Panc1 (cell line): ENCODE results near the gene PKD2. TPM values are rescaled to one million over a fixed set of nuclear protein-coding genes. Genes with fewer than 3 reads are reported as not detected.

Experiments used
- ATAC-seq: fragments of 200-7000 bp; cut with Tn5 transposase; 2 replicates; pipeline ENCODE4 v1.9.1; 2020; ENCODE audit warnings: mild to moderate bottlenecking, moderate library complexity
- BruUV-seq: library from RNA; stranded (reverse); fragments of 400-500 nt; replicated peaks from 2 replicates; lab custom pipeline; 2021; lab: Mats Ljungman, UMichigan
- CTCF ChIA-PET: fragments of 300-600 bp; sonication (Branson Sonifier 250); formaldehyde crosslinking; loops from one replicate; lab custom pipeline; 2022; ENCODE audit warnings: antibody characterized with exemption; lab: Charles Lee
- POLR2A ChIA-PET: fragments of 300-600 bp; sonication (Branson Sonifier 250); formaldehyde crosslinking; loops from one replicate; lab custom pipeline; 2022; ENCODE audit warnings: antibody characterized with exemption; lab: Charles Lee
- DNase-seq: peaks from one replicate; pipeline ENCODE4 v3.0.0-alpha.2; 2010; ENCODE audit warnings: low read depth, low spot score
- H3K27ac ChIP-seq: 2 replicates; pipeline ENCODE4 v1.5.1; 2011; ENCODE audit warnings: mild to moderate bottlenecking, low read length, inconsistent platforms
- H3K27me3 ChIP-seq: fragments of 200-500 bp; sonication (Bioruptor generic); 2 replicates; pipeline ENCODE4 v1.6.0; 2014; ENCODE audit warnings: low read length, inconsistent platforms; ENCODE audit not compliant: control insufficient read depth, insufficient read depth
- H3K36me3 ChIP-seq: fragments of 200-500 bp; sonication (Bioruptor generic); 2 replicates; pipeline ENCODE4 v1.5.1; 2014; ENCODE audit warnings: inconsistent platforms, mild to moderate bottlenecking, low read length, moderate library complexity; ENCODE audit not compliant: control insufficient read depth, insufficient read depth
- H3K4me1 ChIP-seq: 2 replicates; pipeline ENCODE4 v1.5.1; 2011; ENCODE audit warnings: inconsistent platforms, mild to moderate bottlenecking, low read length, moderate library complexity; ENCODE audit not compliant: control insufficient read depth, insufficient read depth
- H3K4me3 ChIP-seq, 2 experiments: 2 replicates each; pipeline ENCODE4 v1.5.1; 2011 to 2012; ENCODE audit warnings: low read depth in 2 of 2, low read length in 2 of 2, mild to moderate bottlenecking in 2 of 2, inconsistent platforms in 1 of 2, moderate library complexity in 1 of 2
- H3K9me3 ChIP-seq: fragments of 200-500 bp; sonication (Bioruptor generic); 2 replicates; pipeline ENCODE4 v1.5.1; 2014; ENCODE audit warnings: low read depth, mild to moderate bottlenecking, inconsistent platforms, low read length, moderate library complexity; ENCODE audit not compliant: control insufficient read depth, insufficient read depth
- CTCF ChIP-seq: fragments of 450-650 bp; IDR thresholded peaks from 2 replicates; pipeline ENCODE4 v1.5.1; 2017; ENCODE audit warnings: mild to moderate bottlenecking
- POLR2AphosphoS5 ChIP-seq: IDR thresholded peaks from 2 replicates; pipeline ENCODE4 v1.6.1; 2012; ENCODE audit warnings: mild to moderate bottlenecking, low read depth, low read length, moderate library complexity
- REST ChIP-seq, 2 experiments: IDR thresholded peaks; 2 replicates each; pipeline ENCODE4 v1.6.1; 2011 to 2012; ENCODE audit warnings: low read depth in 2 of 2, control low read depth in 1 of 2, low read length in 1 of 2, mild to moderate bottlenecking in 1 of 2, moderate library complexity in 1 of 2; ENCODE audit not compliant: insufficient read depth in 1 of 2
- SIN3A ChIP-seq: IDR thresholded peaks from 2 replicates; pipeline ENCODE4 v1.6.1; 2012; ENCODE audit warnings: low read depth, mild to moderate bottlenecking, low read length, moderate library complexity, borderline replicate concordance; ENCODE audit not compliant: insufficient read depth
- TCF7L2 ChIP-seq: IDR thresholded peaks from 2 replicates; pipeline ENCODE4 v1.6.1; 2011; ENCODE audit warnings: mild to moderate bottlenecking, low read depth, low read length, inconsistent platforms
- in situ Hi-C: cut with HindIII; loops from 2 replicates; pipeline ENCODE4 v1.10.0; 2016; ENCODE audit warnings: low sequenced_read_pairs, low pct_unique_long_range_greater_than_20kb
- intact Hi-C: fragments of 100-400 bp; cut with micrococcal nuclease; formaldehyde crosslinking; loops from one replicate; pipeline ENCODE4 v1.10.0; 2022; ENCODE audit not compliant: unreplicated experiment
- total RNA-seq: library from RNA; stranded (reverse); gene quantifications from one replicate; pipeline ENCODE4 v1.2.1, GENCODE V29; 2021; ENCODE audit not compliant: unreplicated experiment

The PKD2 gene
- total RNA-seq, 1 experiment from 2014 or later: 21.7 TPM

GRCh38 chr4:87979810-87980209, 27.6 kb upstream of the PKD2 start:
- POLR2A ChIA-PET: interaction anchor here (0.5 kb wide), 1 partner anchor 1868 kb away, joined by 5 read pairs; no protein-coding TSS in a partner anchor
- no TSS peak for BruUV-seq
- no peak overlapping the region for H3K4me3 ChIP-seq
- CTCF ChIA-PET: no interaction called here
- no peaks in the 10 kb centered on the region; the same call in 1 of the 2 replicates for H3K4me1 ChIP-seq
- intact Hi-C loops (loop anchor here (10.0 kb wide), 1 partner anchor 305 kb away; no protein-coding TSS in a partner anchor), in situ Hi-C loops (no loop called here)
- DNase-seq: no peak
- no peaks in the 10 kb centered on the region for H3K9me3 ChIP-seq
- H3K27me3 ChIP-seq: peaks cover 6% of the 10 kb centered on the region; the same call in 1 of the 2 replicates
- H3K27ac ChIP-seq: no peak overlapping the region
- ATAC-seq: no peak
- H3K36me3 ChIP-seq: no peaks in the 10 kb centered on the region
- TF ChIP-seq CTCF: no peak
- no peak for TF ChIP-seq SIN3A
- TF ChIP-seq REST (IDR thresholded peaks at IDR 0.05; ENCODE audit: insufficient read depth in 1 of 2, low read depth in 2 of 2, low read length in 1 of 2): no peak
- TF ChIP-seq POLR2AphosphoS5: no peak
- no peak for TF ChIP-seq TCF7L2

GRCh38 chr4:87981486-87981885, 25.9 kb upstream of the PKD2 start:
- BruUV-seq: no TSS peak
- DNase-seq (no peak), ATAC-seq (no peak)
- in situ Hi-C loops (no loop called here), intact Hi-C loops (no loop called here)
- no peaks in the 10 kb centered on the region for H3K9me3 ChIP-seq
- H3K27ac ChIP-seq: no peak overlapping the region
- no peaks in the 10 kb centered on the region for H3K4me1 ChIP-seq
- ChIA-PET CTCF (no interaction called here), POLR2A (no interaction called here)
- H3K36me3 ChIP-seq: no peaks in the 10 kb centered on the region
- H3K4me3 ChIP-seq: no peak overlapping the region
- no peaks in the 10 kb centered on the region for H3K27me3 ChIP-seq
- no peak for TF ChIP-seq CTCF
- TF ChIP-seq REST (IDR thresholded peaks at IDR 0.05; ENCODE audit: insufficient read depth in 1 of 2, low read depth in 2 of 2, low read length in 1 of 2): no peak
- no peak for TF ChIP-seq POLR2AphosphoS5
- TF ChIP-seq TCF7L2: no peak
- TF ChIP-seq SIN3A: no peak
